Gastrocnemius medialis (tissue), 4 donors: ENCODE measurements around the gene AKR1C8. TPM values are rescaled to one million over a fixed set of nuclear protein-coding genes. Genes with fewer than 3 reads are reported as not detected.

Experiments
- ATAC-seq, 2 donors: fragments of 150-250 bp; one replicate each; pipeline ENCODE4 v1.9.1; 2016
- DNase-seq, 2 donors: peaks; one replicate each; pipeline ENCODE4 v3.0.0-alpha.2; 2019
- H3K27ac ChIP-seq, 4 donors: fragments of 200-600 bp; sonication (generic); 1 replicate in 1 of 4; 2 replicates in 3 of 4; pipeline ENCODE4 v1.5.1; 2016 to 2018; ENCODE audit warnings: mild to moderate bottlenecking in 2 of 4, moderate library complexity in 1 of 4
- H3K27me3 ChIP-seq, 3 donors: fragments of 200-600 bp; sonication (generic) in 2 of 3; 1 replicate in 1 of 3; 2 replicates in 2 of 3; pipeline versions ENCODE4 v1.5.1 to v1.6.0; 2016 to 2019; ENCODE audit warnings: mild to moderate bottlenecking in 1 of 3, moderate library complexity in 1 of 3
- H3K36me3 ChIP-seq, 2 donors: fragments of 200-600 bp; sonication (generic) in 1 of 2; one replicate each; pipeline ENCODE4 v1.5.1; 2017 to 2018
- H3K4me1 ChIP-seq, 2 donors: fragments of 200-600 bp; sonication (generic) in 1 of 2; one replicate each; pipeline ENCODE4 v1.5.1; 2016 to 2017; ENCODE audit warnings: mild to moderate bottlenecking in 2 of 2
- H3K4me3 ChIP-seq, 4 donors: fragments of 200-600 bp; sonication (generic) in 3 of 4; 1 replicate in 1 of 4; 2 replicates in 3 of 4; pipeline ENCODE4 v1.5.1; 2016 to 2019; ENCODE audit warnings: mild to moderate bottlenecking in 2 of 4
- H3K9me3 ChIP-seq, 3 donors: fragments of 200-600 bp; sonication (generic) in 2 of 3; 1 replicate in 1 of 3; 2 replicates in 2 of 3; pipeline ENCODE4 v1.5.1; 2016 to 2019
- CTCF ChIP-seq, 5 experiments: fragments of 450-650 bp in 3 of 5; fragments of 200-600 bp in 2 of 5; sonication (generic) in 2 of 5; IDR thresholded peaks in 4 of 5; conservative IDR thresholded peaks in 1 of 5; 1 replicate in 4 of 5; 2 replicates in 1 of 5; pipeline ENCODE4 v1.5.1; 2016 to 2019; ENCODE audit warnings: antibody characterized with exemption in 5 of 5, mild to moderate bottlenecking in 3 of 5, moderate library complexity in 3 of 5
- POLR2A ChIP-seq, 2 donors: fragments of 450-650 bp; IDR thresholded peaks; one replicate each; pipeline ENCODE4 v1.6.1; 2017; ENCODE audit warnings: antibody characterized with exemption in 2 of 2, mild to moderate bottlenecking in 2 of 2, moderate library complexity in 2 of 2
- in situ Hi-C, 4 donors: fragments of 200-750 bp; cut with MboI; loops; one replicate each; pipeline versions ENCODE4 v1.15.0 to v1.8.0; 2017; ENCODE audit warnings: low sequenced_read_pairs in 4 of 4
- intact Hi-C: fragments of 100-400 bp; cut with DNase I; formaldehyde crosslinking; loops from one replicate; pipeline ENCODE4 v1.15.1; 2023; ENCODE audit warnings: low total_unique reads
- total RNA-seq, 4 donors: library from RNA; depleted of rRNA; stranded (reverse); fragments of >200 nt; gene quantifications; one replicate each; pipeline versions ENCODE4 v1.1.0 to v1.2.3, GENCODE V29; 2016

The AKR1C8 gene
- total RNA-seq, 4 donors from 2014 or later: 0.56 TPM; not detected in 3

GRCh38 chr10:5168897-5169420 is 16.0 kb downstream of the AKR1C8 start:
- no peak for ATAC-seq
- no peak overlapping the region for H3K4me3 ChIP-seq
- H3K9me3 ChIP-seq: peaks cover 0 to 8% (median 0%) of the 10 kb centered on the region in 3 donors
- no peaks in the 10 kb centered on the region for H3K36me3 ChIP-seq
- no peaks in the 10 kb centered on the region for H3K4me1 ChIP-seq
- TF ChIP-seq POLR2A (IDR thresholded peaks at IDR 0.05) (no peak), CTCF (IDR thresholded peaks at IDR 0.05 in 4 of 5, conservative IDR thresholded peaks at IDR 0.05 in 1 of 5) (no peak)
- H3K27me3 ChIP-seq: no peaks in the 10 kb centered on the region
- intact Hi-C loops (no loop called here), in situ Hi-C loops (no loop called here)
- no peak for DNase-seq
- no peak overlapping the region for H3K27ac ChIP-seq

- in situ Hi-C loops: no loop called here
- Histone ChIP-seq H3K27me3 (no peaks in the 10 kb centered on the region), H3K4me1 (no peaks in the 10 kb centered on the region), H3K4me3 (no peak overlapping the region), H3K36me3 (no peaks in the 10 kb centered on the region), H3K27ac (no peak overlapping the region), H3K9me3 (peaks cover 0 to 8% (median 0%) of the 10 kb centered on the region in 3 donors)
- DNase-seq: no peak
- ATAC-seq: no peak
- intact Hi-C loops: no loop called here
- TF ChIP-seq POLR2A (IDR thresholded peaks at IDR 0.05) (no peak), CTCF (IDR thresholded peaks at IDR 0.05 in 4 of 5, conservative IDR thresholded peaks at IDR 0.05 in 1 of 5) (no peak)
Observed at GRCh38 chr10:5165738-5166137, 19.2 kb downstream of the AKR1C8 start.

GRCh38 chr10:5163487-5163886 is 21.5 kb downstream of the AKR1C8 start:
- no peaks in the 10 kb centered on the region for H3K27me3 ChIP-seq
- no peaks in the 10 kb centered on the region for H3K4me1 ChIP-seq
- H3K27ac ChIP-seq: no peak overlapping the region
- ATAC-seq (no peak), DNase-seq (no peak)
- no peak for TF ChIP-seq CTCF (IDR thresholded peaks at IDR 0.05 in 4 of 5, conservative IDR thresholded peaks at IDR 0.05 in 1 of 5)
- no peak for TF ChIP-seq POLR2A (IDR thresholded peaks at IDR 0.05)
- intact Hi-C loops (no loop called here), in situ Hi-C loops (no loop called here)
- no peak overlapping the region for H3K4me3 ChIP-seq
- no peaks in the 10 kb centered on the region for H3K36me3 ChIP-seq
- H3K9me3 ChIP-seq: peaks cover 0 to 8% (median 0%) of the 10 kb centered on the region in 3 donors

- H3K9me3 ChIP-seq: no peaks in the 10 kb centered on the region
- H3K4me1 ChIP-seq: no peaks in the 10 kb centered on the region
- no peak overlapping the region for H3K4me3 ChIP-seq
- DNase-seq (no peak), ATAC-seq (no peak)
- in situ Hi-C loops (no loop called here), intact Hi-C loops (no loop called here)
- H3K27ac ChIP-seq: no peak overlapping the region
- no peaks in the 10 kb centered on the region for H3K27me3 ChIP-seq
- no peaks in the 10 kb centered on the region for H3K36me3 ChIP-seq
- TF ChIP-seq CTCF (IDR thresholded peaks at IDR 0.05 in 4 of 5, conservative IDR thresholded peaks at IDR 0.05 in 1 of 5) (no peak), POLR2A (IDR thresholded peaks at IDR 0.05) (no peak)
Observed at GRCh38 chr10:5159126-5159525, 25.8 kb downstream of the AKR1C8 start.

- no peaks in the 10 kb centered on the region for H3K27me3 ChIP-seq
- ATAC-seq: no peak
- in situ Hi-C loops (no loop called here), intact Hi-C loops (no loop called here)
- TF ChIP-seq POLR2A (IDR thresholded peaks at IDR 0.05): no peak
- no peak for TF ChIP-seq CTCF (IDR thresholded peaks at IDR 0.05 in 4 of 5, conservative IDR thresholded peaks at IDR 0.05 in 1 of 5)
- H3K4me1 ChIP-seq: no peaks in the 10 kb centered on the region
- no peaks in the 10 kb centered on the region for H3K36me3 ChIP-seq
- H3K4me3 ChIP-seq: no peak overlapping the region
- DNase-seq: no peak
- H3K9me3 ChIP-seq: no peaks in the 10 kb centered on the region
- no peak overlapping the region for H3K27ac ChIP-seq
Observed at GRCh38 chr10:5157501-5157900, 27.4 kb downstream of the AKR1C8 start.
